OCI-LY3 (cell line): ENCODE measurements around the gene COPA.

Experiments used
- CTCF ChIP-seq: fragments of 200-600, 300-600 bp; sonication (generic); IDR thresholded peaks from 2 replicates; pipeline ENCODE4 v1.5.1; 2014; ENCODE audit warnings: antibody characterized with exemption, low read length, low read depth
- EZH2phosphoT487 ChIP-seq: fragments of 200-600 bp; shearing (Covaris generic); IDR thresholded peaks from 2 replicates; pipeline ENCODE4 v1.6.1; 2018; ENCODE audit warnings: antibody characterized with exemption, mixed run types, low read depth

GRCh38 chr1:160328184-160328583 is 14.9 kb downstream of the COPA start:
- no peak for TF ChIP-seq CTCF
- TF ChIP-seq EZH2phosphoT487: no peak
